ENCODE results near the gene CYP3A5.

CYP3A5 gene

GRCh38 chr7:99606531-99606930 lies 73.3 kb downstream of the CYP3A5 start:
- no peak for DNase-seq

- no peak for DNase-seq
Measured at GRCh38 chr7:99605527-99605926, 74.3 kb downstream of the CYP3A5 start.

- no peak for DNase-seq
Measured at GRCh38 chr7:99601656-99602310, 78.0 kb downstream of the CYP3A5 start.

GRCh38 chr7:99599836-99600235 lies 80.0 kb downstream of the CYP3A5 start:
- no peak for DNase-seq

All from inflammatory macrophage treated with lipopolysaccharide for 1 hour (primary cell).